H1 (cell line): ENCODE data around the gene PPM1L. TPM values are rescaled to one million over a fixed set of nuclear protein-coding genes. Genes with fewer than 3 reads are reported as not detected.

Experiments used
- CTCF ChIA-PET: fragments of 300-600 bp; sonication (Branson Sonifier 250); formaldehyde crosslinking; loops from one replicate; lab custom pipeline; 2021; ENCODE audit not compliant: partially characterized antibody; lab: Charles Lee
- POLR2A ChIA-PET: fragments of 300-600 bp; sonication (Branson Sonifier 250); formaldehyde crosslinking; loops from one replicate; lab custom pipeline; 2021; ENCODE audit warnings: inconsistent platforms; ENCODE audit not compliant: partially characterized antibody; lab: Charles Lee
- DNase-seq, 2 experiments: peaks; one replicate each; pipeline versions ENCODE4 v3.0.0 to v3.0.0-alpha.2; 2010 to 2022; ENCODE audit warnings: low spot score in 2 of 2, low read depth in 1 of 2, mixed read lengths in 1 of 2
- FAIRE-seq: peaks from 2 replicates; lab custom pipeline; 2011; peaks lifted over from hg19 to GRCh38; lab: Jason Lieb, UNC
- H2AFZ ChIP-seq: 2 replicates; pipeline ENCODE4 v1.8.1; 2012; ENCODE audit warnings: low read length, inconsistent platforms
- H2AK5ac ChIP-seq: 2 replicates; pipeline ENCODE4 v1.6.1; 2013; ENCODE audit warnings: low read depth, low read length
- H2BK120ac ChIP-seq: replicated peaks from 2 replicates; pipeline ENCODE3; 2013; ENCODE audit warnings: low read depth, low read length, inconsistent platforms
- H2BK12ac ChIP-seq: 2 replicates; pipeline ENCODE4 v1.6.1; 2013; ENCODE audit warnings: low read depth, low read length
- H2BK15ac ChIP-seq: 2 replicates; pipeline ENCODE4 v1.6.1; 2013; ENCODE audit warnings: low read length
- H2BK20ac ChIP-seq: 2 replicates; pipeline ENCODE4 v1.6.1; 2013; ENCODE audit warnings: low read length
- H2BK5ac ChIP-seq: 2 replicates; pipeline ENCODE4 v1.6.1; 2013; ENCODE audit warnings: low read depth, low read length
- H3K14ac ChIP-seq: 2 replicates; pipeline ENCODE4 v1.6.1; 2013; ENCODE audit warnings: inconsistent platforms; ENCODE audit not compliant: insufficient read length
- H3K18ac ChIP-seq: 2 replicates; pipeline ENCODE4 v1.6.1; 2013; ENCODE audit warnings: low read length; ENCODE audit errors: extremely low read depth
- H3K23ac ChIP-seq: 2 replicates; pipeline ENCODE4 v1.6.1; 2013; ENCODE audit warnings: inconsistent platforms; ENCODE audit not compliant: insufficient read length
- H3K23me2 ChIP-seq: 2 replicates; pipeline ENCODE4 v1.6.1; 2013; ENCODE audit warnings: low read depth, low read length
- H3K27ac ChIP-seq: 2 replicates; pipeline ENCODE4 v1.6.1; 2011; ENCODE audit warnings: low read depth, low read length, inconsistent platforms
- H3K27me3 ChIP-seq, 4 experiments: replicated peaks in 1 of 4; 1 replicate in 1 of 4; 2 replicates in 3 of 4; pipeline versions ENCODE4 v1.6.1 to v1.8.1; 2011 to 2013; ENCODE audit warnings: low read length in 3 of 4, mild to moderate bottlenecking in 3 of 4, inconsistent platforms in 2 of 4, mixed read lengths in 2 of 4, moderate library complexity in 1 of 4; ENCODE audit not compliant: control insufficient read depth in 3 of 4, insufficient read depth in 3 of 4; ENCODE audit errors: extremely low read depth in 1 of 4
- H3K36me3 ChIP-seq, 4 experiments: 2 replicates each; pipeline versions ENCODE4 v1.6.1 to v1.8.1; 2011 to 2013; ENCODE audit warnings: mild to moderate bottlenecking in 4 of 4, low read length in 3 of 4, moderate library complexity in 2 of 4, control low read depth in 1 of 4, inconsistent platforms in 1 of 4; ENCODE audit not compliant: insufficient read depth in 4 of 4, control insufficient read depth in 2 of 4
- H3K4ac ChIP-seq: replicated peaks from 2 replicates; pipeline ENCODE3; 2013; ENCODE audit warnings: low read length, low read depth, mixed read lengths, inconsistent platforms; ENCODE audit not compliant: insufficient read length
- H3K4me1 ChIP-seq, 4 experiments: replicated peaks in 1 of 4; 1 replicate in 1 of 4; 2 replicates in 3 of 4; pipeline versions ENCODE4 v1.6.1 to v1.8.1; 2011 to 2013; ENCODE audit warnings: low read length in 3 of 4, inconsistent platforms in 2 of 4, mixed read lengths in 1 of 4; ENCODE audit not compliant: insufficient read depth in 4 of 4, control insufficient read depth in 3 of 4
- H3K4me2 ChIP-seq, 2 experiments: 2 replicates each; pipeline versions ENCODE4 v1.6.1 to v1.8.1; 2011 to 2013; ENCODE audit warnings: low read depth in 2 of 2, low read length in 2 of 2, control low read depth in 1 of 2, inconsistent platforms in 1 of 2, mild to moderate bottlenecking in 1 of 2; ENCODE audit not compliant: insufficient read depth in 1 of 2
- H3K4me3 ChIP-seq, 4 experiments: fragments of 200-600, 300-600 bp in 1 of 4; sonication (generic), shearing (Covaris generic), sonication (Bioruptor Twin) in 1 of 4; 2 replicates each; pipeline versions ENCODE4 v1.5.1 to v1.8.1; 2011 to 2016; ENCODE audit warnings: low read length in 4 of 4, low read depth in 3 of 4, control low read depth in 2 of 4, inconsistent platforms in 2 of 4, mild to moderate bottlenecking in 2 of 4, mixed read lengths in 1 of 4, moderate library complexity in 1 of 4; ENCODE audit not compliant: insufficient read depth in 2 of 4; ENCODE audit errors: extremely low read depth in 1 of 4
- H3K56ac ChIP-seq: replicated peaks from 2 replicates; pipeline ENCODE3; 2013; ENCODE audit warnings: low read depth, mild to moderate bottlenecking, mixed read lengths, low read length, inconsistent platforms; ENCODE audit not compliant: insufficient read length
- H3K79me1 ChIP-seq: 2 replicates; pipeline ENCODE4 v1.6.1; 2013; ENCODE audit warnings: low read depth, low read length, control low read depth
- H3K79me2 ChIP-seq, 2 experiments: 2 replicates each; pipeline versions ENCODE4 v1.6.1 to v1.8.1; 2012 to 2013; ENCODE audit warnings: low read length in 2 of 2, mild to moderate bottlenecking in 2 of 2, inconsistent platforms in 1 of 2; ENCODE audit not compliant: insufficient read depth in 2 of 2, control insufficient read depth in 1 of 2
- H3K9ac ChIP-seq, 4 experiments: replicated peaks in 1 of 4; 1 replicate in 1 of 4; 2 replicates in 3 of 4; pipeline versions ENCODE4 v1.6.1 to v1.8.1; 2011 to 2013; ENCODE audit warnings: low read depth in 3 of 4, low read length in 3 of 4, control low read depth in 2 of 4, mild to moderate bottlenecking in 2 of 4, moderate library complexity in 2 of 4, inconsistent platforms in 1 of 4; ENCODE audit errors: extremely low read depth in 1 of 4
- H3K9me3 ChIP-seq, 2 experiments: 2 replicates each; pipeline versions ENCODE4 v1.6.1 to v1.8.1; 2012 to 2013; ENCODE audit warnings: mild to moderate bottlenecking in 2 of 2, moderate library complexity in 2 of 2, control low read depth in 1 of 2, inconsistent platforms in 1 of 2, low read depth in 1 of 2, low read length in 1 of 2, mixed read lengths in 1 of 2; ENCODE audit not compliant: insufficient read depth in 2 of 2
- H4K20me1 ChIP-seq, 2 experiments: replicated peaks in 1 of 2; 2 replicates each; pipeline versions ENCODE3 to v1.8.1; 2011 to 2013; ENCODE audit warnings: inconsistent platforms in 2 of 2, low read length in 2 of 2, mild to moderate bottlenecking in 1 of 2; ENCODE audit not compliant: insufficient read depth in 2 of 2, control insufficient read depth in 1 of 2
- H4K5ac ChIP-seq: 2 replicates; pipeline ENCODE4 v1.6.1; 2013; ENCODE audit warnings: low read length, low read depth, mixed read lengths, inconsistent platforms; ENCODE audit not compliant: insufficient read length
- H4K8ac ChIP-seq: 2 replicates; pipeline ENCODE4 v1.8.0; 2013; ENCODE audit warnings: mild to moderate bottlenecking, moderate library complexity, low read length, inconsistent platforms; ENCODE audit not compliant: insufficient read depth; ENCODE audit errors: extremely low read depth
- H4K91ac ChIP-seq: replicated peaks from 2 replicates; pipeline ENCODE3; 2013; ENCODE audit warnings: low read length, mixed read lengths, inconsistent platforms; ENCODE audit not compliant: insufficient read length
- ASH2L ChIP-seq: fragments of 200-600, 300-600 bp; sonication (generic); IDR thresholded peaks from one replicate; pipeline ENCODE4 v1.7.1; 2017; ENCODE audit warnings: low read length
- CBX8 ChIP-seq: fragments of 300-800, 300-1000 bp; sonication (generic); IDR thresholded peaks from 2 replicates; pipeline ENCODE4 v1.7.1; 2016; ENCODE audit warnings: low read depth, low read length, borderline replicate concordance
- CHD1 ChIP-seq: IDR thresholded peaks from 2 replicates; pipeline ENCODE4 v1.6.1; 2012; ENCODE audit warnings: low read depth, low read length, improper control_type of control experiment
- HDAC6 ChIP-seq: IDR thresholded peaks from one replicate; pipeline ENCODE4 v1.7.1; 2012; ENCODE audit warnings: low read depth, mild to moderate bottlenecking, inconsistent platforms, low read length, moderate library complexity
- KDM1A ChIP-seq: fragments of 200-600, 300-600 bp; sonication (generic); IDR thresholded peaks from 2 replicates; pipeline ENCODE4 v1.7.1; 2016; ENCODE audit warnings: mild to moderate bottlenecking, low read length, borderline replicate concordance
- POLR2AphosphoS5 ChIP-seq: IDR thresholded peaks from 2 replicates; pipeline ENCODE4 v1.6.1; 2011; ENCODE audit warnings: low read depth, low read length
- SP2 ChIP-seq: IDR thresholded peaks from 2 replicates; pipeline ENCODE4 v1.6.1; 2012; ENCODE audit warnings: mild to moderate bottlenecking, low read length, inconsistent platforms
- TAF1 ChIP-seq: IDR thresholded peaks from 2 replicates; pipeline ENCODE4 v1.6.1; 2011; ENCODE audit warnings: mild to moderate bottlenecking, low read depth, low read length
- WGBS, 2 experiments: shearing (Covaris generic) in 1 of 2; methylation state at CpG; one replicate each; pipeline versions ENCODE4 v1.1.6 to v1.1.7; 2013 to 2015; ENCODE audit warnings: low lambda C conversion rate in 2 of 2, mixed read lengths in 2 of 2, inconsistent platforms in 1 of 2, low coverage in 1 of 2, missing lambda C conversion rate in 1 of 2; ENCODE audit not compliant: insufficient replicate concordance in 2 of 2, insufficient coverage in 1 of 2, insufficient read length in 1 of 2; ENCODE audit errors: extremely low coverage in 1 of 2, missing lambda C conversion rate in 1 of 2; 5-methylcytosine and 5-hydroxymethylcytosine counted together
- polyA plus RNA-seq, 7 experiments: library from polyadenylated mRNA; depleted of rRNA in 3 of 7; stranded (reverse) in 5 of 7; unstranded in 2 of 7; fragments of >200 nt in 5 of 7; fragments of 200-250 nt in 2 of 7; gene quantifications; 1 replicate in 5 of 7; 2 replicates in 1 of 7; 4 replicates in 1 of 7; pipeline versions ENCODE4 v1.2.1 to v1.2.3, GENCODE V29; 2011 to 2013; ENCODE audit warnings: missing spikeins in 2 of 7, mixed read lengths in 2 of 7
- total RNA-seq: library from RNA; stranded (reverse); fragmentation: NEBNext Ultra II Directional; extraction: Animal tissue kit (Norgen Biotek cat#: 25700); gene quantifications from 2 replicates; pipeline ENCODE4 v1.2.1, GENCODE V29; 2021
- TF ChIP-seq, protein P1 (sequence below), 3 experiments: IDR thresholded peaks; 1 replicate in 2 of 3; 2 replicates in 1 of 3; pipeline versions ENCODE4 v1.5.1 to v1.6.1; 2011; ENCODE audit warnings: low read length in 3 of 3, mild to moderate bottlenecking in 3 of 3, inconsistent platforms in 2 of 3, low read depth in 1 of 3, moderate library complexity in 1 of 3; ENCODE audit not compliant: insufficient read depth in 1 of 3; ENCODE audit errors: control extremely low read depth in 1 of 3

Gene PPM1L
- total and polyA plus RNA-seq, 2 of the 8 experiments (the other 6 are each of a cell fraction or from before 2014, with no cell fraction given) = 2.8 to 18.1 TPM

GRCh38 chr3:161107311-161107710, 351.3 kb downstream of the PPM1L start:
- CTCF ChIA-PET = interaction anchor here (0.9 to 5.9 kb wide), 4 partner anchors 11 to 151 kb away, joined by 3 to 48 read pairs (median 4); no protein-coding TSS in a partner anchor

More at GRCh38 chr3:161107311-161107710, 351.3 kb downstream of the PPM1L start:
- Histone ChIP-seq H3K4me2 (no peak overlapping the region), H4K8ac (no peak overlapping the region), H3K27ac (no peak overlapping the region), H4K20me1 (no peaks in the 10 kb centered on the region), H3K79me2 (no peaks in the 10 kb centered on the region), H2BK15ac (no peak overlapping the region), H3K27me3 (peaks cover 3 to 24% (median 12%) of the 10 kb centered on the region in 4 experiments), H2AFZ (no peak overlapping the region), H3K14ac (no peak overlapping the region), H2BK20ac (no peak overlapping the region), H2AK5ac (no peak overlapping the region), H3K9me3 (no peaks in the 10 kb centered on the region), H4K91ac (no peak overlapping the region), H3K56ac (no peak overlapping the region), H3K79me1 (no peaks in the 10 kb centered on the region), H3K18ac (no peak overlapping the region), H3K4ac (no peak overlapping the region), H3K23ac (no peak overlapping the region), H3K36me3 (no peaks in the 10 kb centered on the region), H2BK12ac (no peak overlapping the region), H3K9ac (no peak overlapping the region), H2BK120ac (no peak overlapping the region), H2BK5ac (no peak overlapping the region), H4K5ac (no peak overlapping the region), H3K4me3 (no peak overlapping the region), H3K4me1 (no peaks in the 10 kb centered on the region), H3K23me2 (peaks cover 5% of the 10 kb centered on the region; the same call in 1 of the 2 replicates)
- POLR2A ChIA-PET = interaction anchor here (0.6 to 1.3 kb wide), 2 partner anchors 25 to 114 kb away, joined by 3 read pairs; partner anchors contain the start of gene NMD3
- TF ChIP-seq TAF1 = no peak
- TF ChIP-seq CBX8 = no peak
- TF ChIP-seq SP2 = no peak
- TF ChIP-seq POLR2AphosphoS5 = no peak
- TF ChIP-seq, protein P1, sequence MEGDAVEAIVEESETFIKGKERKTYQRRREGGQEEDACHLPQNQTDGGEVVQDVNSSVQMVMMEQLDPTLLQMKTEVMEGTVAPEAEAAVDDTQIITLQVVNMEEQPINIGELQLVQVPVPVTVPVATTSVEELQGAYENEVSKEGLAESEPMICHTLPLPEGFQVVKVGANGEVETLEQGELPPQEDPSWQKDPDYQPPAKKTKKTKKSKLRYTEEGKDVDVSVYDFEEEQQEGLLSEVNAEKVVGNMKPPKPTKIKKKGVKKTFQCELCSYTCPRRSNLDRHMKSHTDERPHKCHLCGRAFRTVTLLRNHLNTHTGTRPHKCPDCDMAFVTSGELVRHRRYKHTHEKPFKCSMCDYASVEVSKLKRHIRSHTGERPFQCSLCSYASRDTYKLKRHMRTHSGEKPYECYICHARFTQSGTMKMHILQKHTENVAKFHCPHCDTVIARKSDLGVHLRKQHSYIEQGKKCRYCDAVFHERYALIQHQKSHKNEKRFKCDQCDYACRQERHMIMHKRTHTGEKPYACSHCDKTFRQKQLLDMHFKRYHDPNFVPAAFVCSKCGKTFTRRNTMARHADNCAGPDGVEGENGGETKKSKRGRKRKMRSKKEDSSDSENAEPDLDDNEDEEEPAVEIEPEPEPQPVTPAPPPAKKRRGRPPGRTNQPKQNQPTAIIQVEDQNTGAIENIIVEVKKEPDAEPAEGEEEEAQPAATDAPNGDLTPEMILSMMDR (IDR thresholded peaks at IDR 0.05; ENCODE audit: control extremely low read depth in 1 of 3, insufficient read depth in 1 of 3, low read depth in 1 of 3, low read length in 3 of 3) = no peak
- TF ChIP-seq KDM1A = no peak
- no peak for TF ChIP-seq CHD1
- TF ChIP-seq ASH2L = no peak
- TF ChIP-seq HDAC6 = no peak
- WGBS, 2 experiments = 100% methylated on average over 1 of the region's 1 CpG; no CpG with 5 or more reads in 1 of the 2 experiments
- DNase-seq (no peak), FAIRE-seq (no peak)
